ENCODE measurements around the gene DDO.

DNA sequence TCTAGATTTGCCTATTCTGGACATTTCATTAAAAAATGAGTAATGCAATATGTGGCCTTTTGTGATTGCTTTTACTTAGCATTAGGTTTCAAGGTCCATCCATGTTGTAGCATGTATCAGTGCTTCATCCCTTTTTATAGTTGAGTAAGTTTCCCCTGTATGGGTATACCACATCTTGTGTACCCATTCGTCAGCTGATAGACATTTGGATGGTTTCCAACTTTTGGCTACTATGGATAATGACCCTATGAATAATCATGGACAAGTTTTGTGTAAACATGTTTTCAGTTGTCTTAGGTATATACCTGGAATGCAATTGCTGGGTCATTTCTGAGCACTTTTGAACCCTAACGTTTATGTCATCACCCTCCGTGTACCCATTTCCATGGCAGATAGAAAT, 72.6 kb downstream of the DDO start:
- TF ChIP-seq, protein P1, sequence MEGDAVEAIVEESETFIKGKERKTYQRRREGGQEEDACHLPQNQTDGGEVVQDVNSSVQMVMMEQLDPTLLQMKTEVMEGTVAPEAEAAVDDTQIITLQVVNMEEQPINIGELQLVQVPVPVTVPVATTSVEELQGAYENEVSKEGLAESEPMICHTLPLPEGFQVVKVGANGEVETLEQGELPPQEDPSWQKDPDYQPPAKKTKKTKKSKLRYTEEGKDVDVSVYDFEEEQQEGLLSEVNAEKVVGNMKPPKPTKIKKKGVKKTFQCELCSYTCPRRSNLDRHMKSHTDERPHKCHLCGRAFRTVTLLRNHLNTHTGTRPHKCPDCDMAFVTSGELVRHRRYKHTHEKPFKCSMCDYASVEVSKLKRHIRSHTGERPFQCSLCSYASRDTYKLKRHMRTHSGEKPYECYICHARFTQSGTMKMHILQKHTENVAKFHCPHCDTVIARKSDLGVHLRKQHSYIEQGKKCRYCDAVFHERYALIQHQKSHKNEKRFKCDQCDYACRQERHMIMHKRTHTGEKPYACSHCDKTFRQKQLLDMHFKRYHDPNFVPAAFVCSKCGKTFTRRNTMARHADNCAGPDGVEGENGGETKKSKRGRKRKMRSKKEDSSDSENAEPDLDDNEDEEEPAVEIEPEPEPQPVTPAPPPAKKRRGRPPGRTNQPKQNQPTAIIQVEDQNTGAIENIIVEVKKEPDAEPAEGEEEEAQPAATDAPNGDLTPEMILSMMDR (conservative IDR thresholded peaks at IDR 0.05; ENCODE audit: low read depth, low read length), result no peak
- TF ChIP-seq EZH2 (IDR thresholded peaks at IDR 0.05; ENCODE audit: borderline replicate concordance, low read depth, low read length, poor library complexity, severe bottlenecking), result no peak
